Calu3 (cell line): Measurements from ENCODE around the gene LDLRAD4. TPM values are rescaled to one million over a fixed set of nuclear protein-coding genes. Genes with fewer than 3 reads are reported as not detected.

Experiments
- BruUV-seq: library from RNA; stranded (reverse); fragments of 400-500 nt; replicated peaks from 2 replicates; lab custom pipeline; 2021; lab: Mats Ljungman, UMichigan
- CTCF ChIA-PET: fragments of 300-600 bp; sonication (Branson Sonifier 250); formaldehyde crosslinking; loops from one replicate; lab custom pipeline; 2022; ENCODE audit warnings: antibody characterized with exemption; lab: Charles Lee
- DNase-seq: peaks from one replicate; pipeline ENCODE4 v3.0.0; 2022
- H3K27ac Mint-ChIP-seq: one replicate; pipeline ENCODE4 v1.8.0; 2022; ENCODE audit warnings: mixed read lengths; ENCODE audit not compliant: unreplicated experiment
- H3K27me3 Mint-ChIP-seq: one replicate; pipeline ENCODE4 v1.8.0; 2022; ENCODE audit warnings: mixed read lengths; ENCODE audit not compliant: unreplicated experiment
- H3K36me3 Mint-ChIP-seq: one replicate; pipeline ENCODE4 v1.8.0; 2022; ENCODE audit warnings: mild to moderate bottlenecking, moderate library complexity, mixed read lengths; ENCODE audit not compliant: insufficient read depth, unreplicated experiment
- H3K4me1 Mint-ChIP-seq: one replicate; pipeline ENCODE4 v1.8.0; 2022; ENCODE audit warnings: mild to moderate bottlenecking, low read depth, mixed read lengths; ENCODE audit not compliant: unreplicated experiment
- H3K4me3 Mint-ChIP-seq: one replicate; pipeline ENCODE4 v1.8.0; 2022; ENCODE audit warnings: mild to moderate bottlenecking, low read depth, moderate library complexity, mixed read lengths; ENCODE audit not compliant: unreplicated experiment
- H3K9me3 Mint-ChIP-seq: one replicate; pipeline ENCODE4 v1.8.0; 2022; ENCODE audit warnings: low read depth, mixed read lengths; ENCODE audit not compliant: unreplicated experiment
- CTCF ChIP-seq: fragments of 200-600 bp; IDR thresholded peaks from one replicate; pipeline ENCODE4 v1.8.0; 2022; ENCODE audit warnings: antibody characterized with exemption; ENCODE audit not compliant: unreplicated experiment
- intact Hi-C: fragments of 100-400 bp; cut with micrococcal nuclease; formaldehyde crosslinking; loops from one replicate; pipeline ENCODE4 v1.10.0; 2022; ENCODE audit not compliant: unreplicated experiment
- total RNA-seq: library from RNA; stranded (reverse); gene quantifications from 2 replicates; pipeline ENCODE4 v1.2.3, GENCODE V29; 2022

The LDLRAD4 gene
- total RNA-seq, 1 experiment from 2014 or later = 0.50 TPM

GRCh38 chr18:13287372-13287771, 68.8 kb downstream of the LDLRAD4 start:
- H3K9me3 Mint-ChIP-seq = no peaks in the 10 kb centered on the region
- CTCF ChIA-PET = no interaction called here
- H3K4me1 Mint-ChIP-seq = no peaks in the 10 kb centered on the region
- BruUV-seq = no TSS peak
- no peak overlapping the region for H3K27ac Mint-ChIP-seq
- H3K36me3 Mint-ChIP-seq = no peaks in the 10 kb centered on the region
- peaks cover 61% of the 10 kb centered on the region for H3K27me3 Mint-ChIP-seq
- DNase-seq = no peak
- no peak overlapping the region for H3K4me3 Mint-ChIP-seq
- no peak for TF ChIP-seq CTCF
- intact Hi-C loops = no loop called here

GRCh38 chr18:13288509-13289133, 70.1 kb downstream of the LDLRAD4 start:
- no TSS peak for BruUV-seq
- no peak overlapping the region for H3K4me3 Mint-ChIP-seq
- H3K9me3 Mint-ChIP-seq = no peaks in the 10 kb centered on the region
- H3K36me3 Mint-ChIP-seq = no peaks in the 10 kb centered on the region
- H3K4me1 Mint-ChIP-seq = no peaks in the 10 kb centered on the region
- intact Hi-C loops = no loop called here
- TF ChIP-seq CTCF = no peak
- H3K27ac Mint-ChIP-seq = no peak overlapping the region
- CTCF ChIA-PET = no interaction called here
- peaks cover 70% of the 10 kb centered on the region for H3K27me3 Mint-ChIP-seq
- no peak for DNase-seq

- no peak overlapping the region for H3K27ac Mint-ChIP-seq
- H3K4me1 Mint-ChIP-seq = no peaks in the 10 kb centered on the region
- intact Hi-C loops = no loop called here
- no peaks in the 10 kb centered on the region for H3K36me3 Mint-ChIP-seq
- CTCF ChIA-PET = no interaction called here
- no peaks in the 10 kb centered on the region for H3K9me3 Mint-ChIP-seq
- no TSS peak for BruUV-seq
- no peak overlapping the region for H3K4me3 Mint-ChIP-seq
- no peak for TF ChIP-seq CTCF
- H3K27me3 Mint-ChIP-seq = peaks cover 66% of the 10 kb centered on the region
- DNase-seq = no peak
Measured at GRCh38 chr18:13289481-13290205, 71.1 kb downstream of the LDLRAD4 start.

- no peak for DNase-seq
- H3K36me3 Mint-ChIP-seq = no peaks in the 10 kb centered on the region
- intact Hi-C loops = loop anchor here (1.0 kb wide), 1 partner anchor 21 kb away; no protein-coding TSS in a partner anchor
- CTCF ChIA-PET = no interaction called here
- H3K27me3 Mint-ChIP-seq = peaks cover 68% of the 10 kb centered on the region
- no peak overlapping the region for H3K4me3 Mint-ChIP-seq
- BruUV-seq = no TSS peak
- H3K9me3 Mint-ChIP-seq = no peaks in the 10 kb centered on the region
- TF ChIP-seq CTCF = no peak
- no peak overlapping the region for H3K27ac Mint-ChIP-seq
- no peaks in the 10 kb centered on the region for H3K4me1 Mint-ChIP-seq
Measured at GRCh38 chr18:13290856-13291271, 72.3 kb downstream of the LDLRAD4 start.
